GM10248 (cell line): ENCODE data around the gene FLG2.

Source experiments
- CTCF ChIA-PET: fragments of 300-600 bp; sonication (Branson Sonifier 250); formaldehyde crosslinking; extraction: SDS; loops from one replicate; lab custom pipeline; 2021; ENCODE audit warnings: antibody characterized with exemption; lab: Yijun Ruan, JAX
- POLR2A ChIA-PET: fragments of 350-650 bp; sonication (Branson Sonifier 250); formaldehyde crosslinking; extraction: SDS; loops from one replicate; lab custom pipeline; 2020; ENCODE audit warnings: antibody characterized with exemption; lab: Yijun Ruan, JAX
- DNase-seq: peaks from one replicate; pipeline ENCODE4 v3.0.0; 2012; ENCODE audit errors: extremely low spot score
- TF ChIP-seq, protein P1 (sequence below): IDR thresholded peaks from 2 replicates; pipeline ENCODE4 v1.5.1; 2012; ENCODE audit warnings: mild to moderate bottlenecking, low read depth; ENCODE audit errors: extremely low read depth, missing control alignments, control extremely low read depth

FLG2 gene

DNA sequence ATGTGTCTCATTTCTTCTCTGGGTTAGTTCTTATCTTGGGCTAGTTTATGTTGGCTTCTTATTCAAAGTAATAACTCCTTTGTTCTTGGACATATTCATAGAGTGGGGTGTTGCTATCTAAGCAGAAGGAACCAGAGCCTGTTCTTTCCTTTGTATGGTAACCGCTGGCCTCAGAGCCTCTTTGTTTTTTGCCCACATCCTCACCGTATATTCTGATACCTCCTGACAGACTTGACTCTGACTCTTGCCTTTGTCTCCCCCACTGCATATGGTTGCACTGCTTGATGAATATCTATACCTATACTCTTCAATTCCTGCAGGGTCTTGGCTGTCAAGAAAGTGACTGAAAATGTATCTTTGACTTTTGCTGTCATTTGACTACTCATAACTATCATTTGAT lies 10.2 kb downstream of the FLG2 start:
- TF ChIP-seq, protein P1, sequence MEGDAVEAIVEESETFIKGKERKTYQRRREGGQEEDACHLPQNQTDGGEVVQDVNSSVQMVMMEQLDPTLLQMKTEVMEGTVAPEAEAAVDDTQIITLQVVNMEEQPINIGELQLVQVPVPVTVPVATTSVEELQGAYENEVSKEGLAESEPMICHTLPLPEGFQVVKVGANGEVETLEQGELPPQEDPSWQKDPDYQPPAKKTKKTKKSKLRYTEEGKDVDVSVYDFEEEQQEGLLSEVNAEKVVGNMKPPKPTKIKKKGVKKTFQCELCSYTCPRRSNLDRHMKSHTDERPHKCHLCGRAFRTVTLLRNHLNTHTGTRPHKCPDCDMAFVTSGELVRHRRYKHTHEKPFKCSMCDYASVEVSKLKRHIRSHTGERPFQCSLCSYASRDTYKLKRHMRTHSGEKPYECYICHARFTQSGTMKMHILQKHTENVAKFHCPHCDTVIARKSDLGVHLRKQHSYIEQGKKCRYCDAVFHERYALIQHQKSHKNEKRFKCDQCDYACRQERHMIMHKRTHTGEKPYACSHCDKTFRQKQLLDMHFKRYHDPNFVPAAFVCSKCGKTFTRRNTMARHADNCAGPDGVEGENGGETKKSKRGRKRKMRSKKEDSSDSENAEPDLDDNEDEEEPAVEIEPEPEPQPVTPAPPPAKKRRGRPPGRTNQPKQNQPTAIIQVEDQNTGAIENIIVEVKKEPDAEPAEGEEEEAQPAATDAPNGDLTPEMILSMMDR = no peak
- ChIA-PET CTCF (no interaction called here), POLR2A (no interaction called here)
- no peak for DNase-seq

DNA sequence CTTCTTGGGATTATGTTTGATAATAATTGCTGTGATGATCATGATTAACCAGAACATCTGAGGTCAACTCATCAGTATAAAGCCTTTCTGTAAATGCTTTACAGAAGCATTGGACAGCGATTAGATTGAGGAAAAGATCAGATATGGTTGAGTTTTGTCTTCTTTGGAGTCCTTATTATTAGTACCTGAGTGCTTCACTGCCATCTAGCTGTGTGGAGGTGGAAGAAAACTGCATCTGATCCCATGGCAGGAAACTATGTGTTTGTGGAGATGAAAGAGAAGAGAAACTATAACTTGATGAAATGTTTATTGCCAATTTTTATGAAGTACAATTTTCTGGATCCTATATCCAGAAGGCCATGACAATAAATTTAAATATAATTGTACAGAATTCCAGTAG lies 11.4 kb downstream of the FLG2 start:
- TF ChIP-seq, protein P1 = no peak
- POLR2A ChIA-PET = no interaction called here
- no peak for DNase-seq
- CTCF ChIA-PET = interaction anchor here (1.2 to 2.3 kb wide), 7 partner anchors 13 to 300 kb away, joined by 3 to 30 read pairs (median 4); no protein-coding TSS in a partner anchor

DNA sequence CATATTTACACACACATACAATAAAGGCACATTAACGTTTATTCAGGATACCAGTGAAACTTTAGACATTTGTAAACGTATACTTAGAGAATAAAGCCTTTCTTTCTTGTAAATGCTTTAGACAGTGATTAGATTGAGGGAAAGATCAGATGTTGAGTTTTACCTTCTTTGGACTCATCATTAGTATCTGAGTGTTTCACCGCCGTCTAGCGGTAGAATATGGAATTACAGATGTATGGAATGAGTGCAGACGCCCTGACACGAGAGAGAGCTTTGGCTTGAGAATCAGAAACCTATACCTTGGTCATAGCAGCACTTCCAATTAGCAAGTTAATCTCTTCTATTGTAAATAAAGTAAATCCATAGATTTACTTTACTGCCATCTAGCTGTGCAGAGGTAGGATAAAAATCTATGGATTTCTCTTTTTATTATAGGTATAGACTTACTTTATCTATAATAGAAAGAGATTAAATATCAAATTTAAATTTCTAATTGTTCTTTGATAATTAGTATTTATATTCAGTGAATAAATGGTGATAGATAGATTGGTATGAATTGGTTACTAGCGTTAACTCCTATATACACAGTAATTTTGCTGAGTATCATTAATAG lies 12.6 kb downstream of the FLG2 start:
- POLR2A ChIA-PET = no interaction called here
- TF ChIP-seq, protein P1 = peak; percentile 84
- DNase-seq = peak; percentile 22
- CTCF ChIA-PET = interaction anchor here (0.6 to 2.3 kb wide), 21 partner anchors 9 to 1103 kb away, joined by 3 to 30 read pairs (median 4); partner anchors contain the start of genes FLG and FLG2

DNA sequence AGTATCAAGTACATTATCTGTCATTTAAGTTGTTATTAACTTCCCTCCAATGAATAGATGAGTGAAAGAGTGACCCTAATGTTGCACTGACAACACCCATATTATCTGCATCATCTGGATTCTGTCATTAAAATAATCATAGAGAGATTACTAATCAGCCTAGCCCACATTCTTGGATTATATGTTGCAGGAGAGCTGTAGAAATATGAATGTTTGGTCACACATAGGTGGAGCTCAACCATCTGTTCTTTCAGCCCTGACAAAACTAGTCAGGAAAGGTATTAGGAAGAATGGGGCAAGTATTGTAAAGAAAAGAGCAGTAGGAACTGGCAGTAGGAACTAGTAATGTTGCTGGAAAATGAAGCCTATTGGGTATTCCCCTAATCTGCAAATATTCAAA lies 15.4 kb downstream of the FLG2 start:
- TF ChIP-seq, protein P1 = no peak
- DNase-seq = no peak
- POLR2A ChIA-PET = no interaction called here
- CTCF ChIA-PET = no interaction called here

DNA sequence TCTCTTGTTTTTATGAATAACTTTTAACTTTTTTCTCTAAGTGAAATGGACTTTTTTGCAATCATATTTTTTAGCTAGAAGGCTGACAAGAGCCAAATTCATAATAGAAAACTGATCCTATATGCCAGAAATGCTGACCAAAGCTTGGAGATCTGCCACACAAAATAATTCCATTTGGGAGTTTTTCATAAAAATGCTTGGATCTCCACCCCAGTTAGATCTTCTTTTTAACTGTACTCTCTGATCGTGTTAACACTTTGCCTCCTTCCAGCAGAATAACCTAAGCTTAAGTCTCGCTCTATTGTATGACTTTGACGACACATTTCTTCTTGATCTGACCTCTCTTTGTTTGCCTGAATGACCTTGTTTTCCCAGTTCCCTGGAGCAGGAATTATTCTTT lies 16.8 kb downstream of the FLG2 start:
- CTCF ChIA-PET = no interaction called here
- TF ChIP-seq, protein P1 = no peak
- POLR2A ChIA-PET = no interaction called here
- DNase-seq = no peak

DNA sequence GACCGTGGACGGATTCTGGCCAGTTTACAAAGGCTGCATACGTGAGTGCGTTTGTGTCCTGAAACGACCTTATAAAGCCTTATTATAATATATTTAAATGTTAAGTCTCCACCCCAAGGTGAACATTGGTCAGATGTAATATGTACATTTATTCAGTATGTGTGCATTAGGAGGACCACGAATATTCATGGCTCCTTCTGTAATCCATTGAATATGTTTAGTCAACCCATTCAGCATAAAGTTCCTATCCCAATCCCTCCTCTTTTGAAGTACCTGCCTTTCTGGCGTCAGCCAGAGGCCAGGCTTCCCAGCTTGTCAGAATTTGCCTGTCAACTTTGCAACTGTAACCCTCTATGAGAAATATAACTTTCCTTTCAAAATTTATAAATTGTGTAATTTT lies 24.4 kb downstream of the FLG2 start:
- no peak for DNase-seq
- TF ChIP-seq, protein P1 = no peak
- CTCF ChIA-PET = interaction anchor here (1.0 kb wide), 1 partner anchor 193 kb away, joined by 3 read pairs; no protein-coding TSS in a partner anchor
- POLR2A ChIA-PET = no interaction called here
